ENCODE results near the gene BICC1.

Gene BICC1

DNA sequence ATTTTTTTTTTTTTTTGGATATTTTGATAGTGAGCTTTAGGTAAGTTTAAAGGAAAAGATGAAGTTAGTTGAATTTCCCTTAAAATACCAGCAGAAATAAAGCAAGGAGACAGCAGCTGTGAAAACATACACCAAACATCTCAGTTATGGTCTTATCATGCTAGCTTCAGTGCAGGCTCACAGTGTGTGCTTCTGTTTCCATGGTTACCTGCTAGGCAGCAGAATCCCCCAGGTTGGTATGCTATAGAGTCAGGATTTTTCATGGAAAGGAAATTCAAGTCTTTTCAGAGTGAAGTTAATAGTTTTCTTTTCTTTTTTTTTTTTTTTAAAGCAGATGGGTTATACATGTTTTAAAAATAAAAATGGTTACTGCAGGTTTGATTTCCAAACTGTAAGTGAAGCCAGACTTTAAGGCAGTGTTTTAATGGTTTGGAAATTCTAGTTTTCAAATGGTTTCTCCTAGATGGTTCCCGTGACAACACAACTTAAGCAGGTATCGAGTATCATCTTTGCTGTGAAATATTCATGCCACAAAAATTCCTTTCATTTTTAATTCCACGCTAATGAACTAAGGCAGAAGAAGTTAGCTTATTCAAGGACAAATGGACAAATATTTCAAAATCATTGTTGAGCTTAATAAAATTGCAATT lies 230.9 kb downstream of the BICC1 start:
- DNase-seq (ENCODE audit: low read depth) = peak; percentile 52

- no peak for DNase-seq (ENCODE audit: low read depth)
Observed at GRCh38 chr10:58746474-58747185, 234.0 kb downstream of the BICC1 start.

DNA sequence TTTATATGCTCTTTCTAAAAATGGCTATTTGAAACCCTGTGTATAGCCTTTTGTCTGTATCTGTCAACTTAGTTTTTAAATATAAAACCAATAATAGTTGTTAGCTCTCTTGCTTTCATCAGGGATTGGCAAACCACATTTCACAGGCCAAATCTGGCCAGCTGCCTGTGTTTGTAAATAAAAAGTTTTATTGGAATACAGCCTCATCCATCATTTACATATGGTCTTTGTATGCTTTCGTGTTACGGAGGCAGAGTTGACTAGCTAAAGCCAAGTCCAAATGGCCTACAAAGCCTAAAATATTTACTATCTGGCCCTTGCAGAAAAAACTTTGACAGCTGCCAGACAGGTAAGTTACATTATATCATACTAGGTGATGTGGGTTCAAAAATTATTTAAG lies 235.0 kb downstream of the BICC1 start:
- no peak for DNase-seq (ENCODE audit: low read depth)

DNA sequence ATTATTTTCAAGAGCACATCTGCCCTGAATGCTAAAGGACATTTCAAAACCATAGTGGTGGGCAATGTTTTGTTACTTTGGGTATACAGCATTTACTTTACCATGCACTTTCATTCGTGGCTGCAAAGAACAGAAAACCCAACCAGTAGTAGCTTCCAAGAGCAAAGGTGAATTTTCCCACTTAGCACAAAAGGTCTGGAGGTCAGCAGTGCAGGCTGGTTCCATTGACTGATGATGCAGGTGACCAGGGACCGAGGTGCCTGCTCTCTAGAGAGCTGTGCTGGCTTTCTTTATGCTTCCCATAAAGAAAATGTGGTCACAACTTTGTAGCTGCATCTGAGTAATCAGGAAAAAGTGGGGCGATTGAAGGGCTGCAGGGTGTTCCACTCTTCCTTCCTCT lies 240.0 kb downstream of the BICC1 start:
- DNase-seq (ENCODE audit: low read depth) = no peak

- no peak for DNase-seq (ENCODE audit: low read depth)
Observed at GRCh38 chr10:58753425-58753824, 240.8 kb downstream of the BICC1 start.

GRCh38 chr10:58754469-58755339 lies 242.0 kb downstream of the BICC1 start:
- DNase-seq (ENCODE audit: low read depth) = peak; percentile 61

DNA sequence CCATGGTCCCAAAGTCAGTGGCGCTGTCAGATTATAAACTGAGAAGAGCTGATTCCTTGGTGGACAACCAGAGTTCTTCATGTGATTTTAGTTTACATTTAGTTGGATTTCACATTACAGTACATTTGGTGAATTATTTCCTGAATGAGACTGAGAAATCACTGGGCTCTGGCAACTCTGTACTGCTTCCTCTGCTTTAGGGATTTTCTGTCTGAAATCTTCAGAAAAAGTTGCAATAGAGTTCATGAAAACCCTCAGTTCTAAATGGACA lies 242.6 kb downstream of the BICC1 start:
- no peak for DNase-seq (ENCODE audit: low read depth)

GRCh38 chr10:58755677-58756076 lies 243.0 kb downstream of the BICC1 start:
- peak; percentile 84 for DNase-seq (ENCODE audit: low read depth)

- peak; percentile 43 for DNase-seq (ENCODE audit: low read depth)
Observed at GRCh38 chr10:58756130-58756719, 243.6 kb downstream of the BICC1 start.

GRCh38 chr10:58757352-58758065 lies 244.8 kb downstream of the BICC1 start:
- no peak for DNase-seq (ENCODE audit: low read depth)

- DNase-seq (ENCODE audit: low read depth) = no peak
Observed at GRCh38 chr10:58758321-58758720, 245.6 kb downstream of the BICC1 start.

DNA sequence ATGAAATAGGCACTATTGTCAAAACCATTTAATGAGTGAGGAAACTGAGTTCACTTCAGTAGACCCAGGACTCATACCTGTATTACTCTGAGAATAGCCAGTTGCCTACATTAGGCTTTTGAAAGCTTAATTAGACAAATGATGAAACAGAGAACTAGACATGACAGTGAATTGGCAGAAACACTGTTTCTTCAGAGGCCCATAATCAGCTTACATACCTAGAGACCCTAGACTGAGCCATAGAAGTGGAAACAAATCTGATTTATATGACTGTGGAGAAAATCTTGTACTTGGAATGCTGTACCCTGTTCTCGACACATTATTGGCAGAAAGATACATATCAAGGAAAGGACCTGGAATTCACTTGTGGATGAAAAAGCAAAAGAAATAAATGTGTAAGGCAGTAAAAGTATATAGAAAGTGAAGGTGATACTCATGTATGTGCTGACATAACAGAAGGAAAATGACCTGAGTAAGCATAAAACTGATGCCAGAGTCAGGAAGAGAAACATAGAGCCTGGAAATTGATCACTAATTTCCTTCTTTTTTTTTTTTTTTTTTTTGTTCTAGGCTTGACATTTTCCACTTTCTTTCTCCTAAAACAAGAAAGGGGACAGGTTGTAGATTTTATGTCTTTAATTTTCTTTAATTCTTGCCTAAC lies 251.5 kb downstream of the BICC1 start:
- no peak for DNase-seq (ENCODE audit: low read depth)

DNA sequence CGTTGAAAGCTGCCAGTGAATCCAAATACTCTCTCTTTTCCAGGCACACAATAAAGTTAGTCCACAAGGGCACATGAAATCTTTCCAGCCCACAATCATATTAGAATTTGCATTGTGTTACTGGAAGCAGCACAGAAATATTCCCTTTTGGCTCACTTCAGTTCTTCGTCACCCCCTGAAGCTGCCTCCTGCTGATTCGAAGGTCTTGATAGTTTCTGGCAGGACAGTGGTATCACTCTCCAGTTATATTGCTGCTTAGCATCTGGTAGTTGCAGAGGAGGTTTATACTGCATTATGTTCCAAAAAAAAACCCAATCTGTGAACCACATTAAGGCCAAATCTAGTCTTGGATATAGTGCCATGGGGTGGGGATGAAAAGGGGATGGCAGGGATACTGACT lies 253.2 kb downstream of the BICC1 start:
- DNase-seq (ENCODE audit: low read depth) = no peak

GRCh38 chr10:58767652-58768051 lies 255.0 kb downstream of the BICC1 start:
- no peak for DNase-seq (ENCODE audit: low read depth)

DNA sequence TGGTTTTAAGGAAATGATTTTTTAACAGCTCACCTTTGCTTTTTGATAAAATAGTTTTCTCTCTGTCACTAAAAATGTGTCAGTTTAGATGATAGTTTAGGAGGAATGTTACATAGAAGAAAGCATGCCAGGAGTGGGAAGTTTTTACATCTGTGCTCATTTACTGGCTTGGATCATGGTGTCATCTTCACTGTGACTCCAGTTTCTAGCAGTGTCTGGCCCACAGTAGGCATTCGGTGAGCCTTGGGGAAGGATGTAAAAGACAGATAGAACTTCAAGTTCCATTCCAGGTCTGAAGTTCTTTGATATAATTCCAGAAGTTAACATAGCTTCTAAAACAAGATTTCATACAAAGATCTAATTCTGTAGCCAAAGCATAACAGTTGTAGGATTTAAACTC lies 259.2 kb downstream of the BICC1 start:
- no peak for DNase-seq (ENCODE audit: low read depth)

GRCh38 chr10:58772758-58773157 lies 260.1 kb downstream of the BICC1 start:
- DNase-seq (ENCODE audit: low read depth) = no peak

DNA sequence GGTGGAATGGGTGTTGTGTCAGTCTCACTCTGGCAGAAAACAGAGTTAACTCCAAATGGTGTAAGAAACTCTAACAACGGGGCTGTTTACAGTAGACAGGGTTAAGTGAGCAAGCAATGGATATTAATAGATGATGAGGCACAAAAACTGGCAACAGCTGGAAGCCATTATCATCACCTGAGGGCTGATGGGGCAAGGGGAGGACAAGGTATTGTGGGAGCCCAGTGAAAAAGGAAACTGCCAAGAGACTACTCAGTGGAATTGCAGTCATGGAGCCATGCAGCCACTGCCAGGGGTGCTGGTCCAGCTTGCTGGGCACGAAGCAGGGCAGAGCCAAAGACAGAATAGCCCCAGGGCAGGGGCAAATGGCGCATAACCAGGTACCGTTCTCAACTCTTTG lies 260.7 kb downstream of the BICC1 start:
- DNase-seq (ENCODE audit: low read depth) = no peak

DNA sequence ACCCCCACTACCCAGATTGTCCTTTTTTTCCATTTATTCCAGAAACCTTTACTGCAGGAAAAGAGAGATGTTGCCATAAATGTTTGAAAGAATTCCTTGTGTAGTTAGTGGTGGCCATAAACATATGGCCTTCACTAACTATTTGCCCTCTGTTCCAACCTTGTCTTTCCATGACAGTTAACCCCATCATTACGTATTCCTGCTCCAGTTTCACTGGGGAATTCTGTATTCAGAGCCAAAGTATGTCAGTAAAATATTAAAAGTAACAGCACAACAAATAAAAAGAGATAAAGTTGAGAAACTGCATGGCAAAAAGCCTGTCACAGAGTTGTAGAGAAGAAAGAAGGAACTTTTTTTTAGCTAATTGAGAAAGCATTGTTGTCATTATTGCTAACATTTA lies 261.3 kb downstream of the BICC1 start:
- DNase-seq (ENCODE audit: low read depth) = peak; percentile 60

DNA sequence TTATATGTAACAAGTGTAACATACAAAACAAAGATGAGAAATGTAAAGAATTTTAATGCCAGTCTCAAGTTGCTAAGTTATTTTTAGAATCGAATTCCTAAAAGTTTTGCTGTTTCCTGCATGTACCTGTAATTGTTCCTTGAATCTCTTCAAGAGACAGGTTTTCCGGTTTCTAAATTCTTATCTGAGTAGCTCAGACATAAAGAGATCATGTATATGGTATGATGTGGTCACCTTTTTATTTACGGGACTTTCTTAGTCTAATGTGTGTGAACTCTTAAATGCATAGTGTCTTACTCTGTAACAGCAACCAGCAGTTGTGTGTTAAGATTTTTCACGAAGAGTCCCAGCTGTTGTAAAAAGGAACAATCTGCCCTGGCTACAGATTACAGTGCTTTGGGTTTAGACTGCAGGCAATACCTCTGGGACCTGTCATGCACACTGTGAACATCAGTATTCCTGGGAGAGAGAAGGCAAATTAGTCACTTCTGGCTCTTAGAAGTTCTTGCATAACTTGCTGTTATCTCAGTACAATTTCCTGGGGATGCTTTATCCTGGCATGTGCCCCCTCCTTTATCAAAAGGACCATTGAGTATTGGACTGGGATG lies 263.4 kb downstream of the BICC1 start:
- peak; percentile 44 for DNase-seq (ENCODE audit: low read depth)

- no peak for DNase-seq (ENCODE audit: low read depth)
Observed at GRCh38 chr10:58776568-58777318, 264.1 kb downstream of the BICC1 start.

Data from fibroblast of gingiva (primary cell).